ENCODE data around the gene GALNT9.

GALNT9 gene

DNA sequence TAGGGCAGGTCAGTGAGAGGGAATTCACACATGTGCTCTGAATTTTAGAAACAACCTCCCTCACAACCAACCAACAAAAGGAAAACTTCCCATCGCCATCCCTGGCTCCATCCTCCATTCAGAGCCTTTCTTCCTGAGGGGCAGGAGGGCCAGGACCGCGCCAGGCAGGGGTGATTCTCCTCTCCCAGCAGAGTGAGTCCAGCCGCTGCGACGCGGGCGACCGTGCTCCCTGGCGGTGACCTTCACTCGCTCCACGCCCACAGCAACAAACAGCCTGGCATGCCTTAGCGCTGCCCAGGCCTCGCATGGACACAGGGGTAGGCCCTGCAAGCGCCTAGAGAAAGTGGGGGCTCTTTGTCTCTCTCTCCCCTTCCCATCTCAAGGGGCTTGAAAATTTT, 3.7 kb downstream of the GALNT9 start:
- no peak for DNase-seq (ENCODE audit: low read depth in 2 of 2)

DNA sequence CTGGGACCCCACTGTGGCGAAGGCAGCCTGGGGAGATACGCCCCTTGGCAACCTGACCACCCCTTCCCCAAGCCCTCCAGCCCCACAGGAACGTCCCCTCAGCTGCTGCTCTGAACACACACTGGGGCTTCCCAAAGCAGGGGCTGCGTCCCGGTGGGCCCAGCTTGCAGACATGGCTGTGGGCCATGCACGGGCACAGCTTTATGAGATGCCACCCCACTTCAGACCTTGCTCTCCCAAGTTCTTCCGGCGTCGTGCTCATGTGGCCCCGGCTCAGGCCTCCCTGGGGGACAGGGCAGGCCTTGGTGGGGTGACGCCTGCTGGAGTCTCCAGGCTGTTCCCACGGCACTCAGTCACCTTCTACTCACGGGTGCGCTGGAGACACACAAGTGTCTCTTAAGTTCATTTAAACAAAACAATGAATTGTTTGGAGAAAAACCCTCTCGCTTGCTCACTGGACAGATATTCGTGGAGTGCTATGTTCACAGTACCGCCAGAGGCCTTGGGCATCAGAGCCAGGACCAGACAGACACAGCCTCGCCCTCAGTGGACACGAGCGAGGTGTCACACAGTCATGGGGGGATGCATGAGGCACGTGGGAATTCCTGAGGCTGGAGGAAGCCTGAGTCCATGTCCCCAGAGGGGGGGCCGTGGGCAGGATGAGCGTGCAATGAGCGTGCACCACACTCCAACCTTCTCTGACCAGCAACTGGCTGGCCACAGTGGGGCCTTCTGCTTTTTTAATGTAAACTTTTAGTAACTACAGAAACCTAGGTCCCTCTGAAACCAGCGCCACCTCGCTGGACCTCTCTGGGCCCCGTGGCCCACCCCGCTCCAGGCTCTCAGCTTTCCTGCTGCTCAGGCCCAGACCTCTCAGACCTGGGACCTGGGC, 4.3 kb downstream of the GALNT9 start:
- DNase-seq (ENCODE audit: low read depth in 2 of 2): no peak

DNA sequence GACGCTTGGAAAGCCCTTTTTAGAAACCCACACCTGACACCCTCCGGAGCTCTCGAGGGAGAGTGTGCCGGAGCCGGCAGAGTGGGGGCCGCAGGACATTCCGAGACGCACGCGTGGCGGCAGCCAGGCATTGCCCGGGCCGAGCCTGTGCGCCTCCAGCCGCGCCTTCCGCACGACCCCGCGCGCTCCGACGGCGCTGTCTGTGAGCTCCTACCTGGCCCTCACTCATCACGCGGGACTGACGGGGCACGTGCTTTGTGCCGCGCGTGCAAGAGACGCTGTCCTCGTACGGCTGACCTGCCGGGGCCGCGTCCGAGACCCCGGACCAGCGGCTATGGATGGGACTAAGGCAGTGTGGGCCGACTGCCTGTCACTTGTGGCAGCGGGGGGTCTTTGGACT, 5.2 kb downstream of the GALNT9 start:
- DNase-seq (ENCODE audit: low read depth in 2 of 2): no peak

DNA sequence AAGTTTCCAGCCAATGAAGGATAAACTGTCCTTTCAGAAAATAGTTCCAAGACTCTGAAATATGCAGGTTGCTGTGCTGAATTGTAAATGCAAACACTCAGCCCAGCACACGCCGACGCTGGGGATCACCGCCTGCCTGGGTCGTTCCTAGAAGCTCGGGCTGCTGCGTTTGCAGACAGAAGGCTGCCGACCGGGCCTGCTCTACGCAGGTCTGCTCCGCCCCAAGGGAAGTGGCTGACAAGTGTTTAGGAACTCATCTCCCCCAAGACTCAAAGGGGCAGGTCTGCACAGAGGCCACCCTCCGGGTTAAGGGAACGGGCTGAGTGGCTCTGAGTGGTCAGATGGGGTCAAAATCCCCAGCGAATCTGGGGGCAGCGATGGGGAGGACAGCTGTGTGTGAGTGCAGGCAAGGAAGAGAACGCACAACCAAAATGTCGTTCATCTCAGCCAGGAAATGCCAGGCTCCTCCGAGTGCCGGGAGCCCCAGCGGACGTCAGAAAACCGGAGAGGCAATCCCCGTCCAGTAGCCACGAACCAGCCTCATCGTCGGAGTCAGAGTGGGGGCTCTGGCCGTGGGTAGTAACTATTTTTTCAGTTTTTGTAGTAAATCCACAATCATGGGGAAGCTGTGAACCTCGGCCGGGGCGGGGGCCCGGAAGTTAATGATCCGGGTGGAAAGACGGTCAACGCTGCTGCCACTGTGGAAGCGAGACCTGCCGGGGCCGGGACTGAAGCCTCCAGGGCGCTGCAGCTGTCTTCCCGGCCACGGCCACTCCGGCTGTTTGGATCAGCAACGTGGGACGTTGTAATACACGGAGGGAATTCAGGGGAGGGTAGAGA, 6.0 kb downstream of the GALNT9 start:
- DNase-seq (ENCODE audit: low read depth in 2 of 2): no peak

DNA sequence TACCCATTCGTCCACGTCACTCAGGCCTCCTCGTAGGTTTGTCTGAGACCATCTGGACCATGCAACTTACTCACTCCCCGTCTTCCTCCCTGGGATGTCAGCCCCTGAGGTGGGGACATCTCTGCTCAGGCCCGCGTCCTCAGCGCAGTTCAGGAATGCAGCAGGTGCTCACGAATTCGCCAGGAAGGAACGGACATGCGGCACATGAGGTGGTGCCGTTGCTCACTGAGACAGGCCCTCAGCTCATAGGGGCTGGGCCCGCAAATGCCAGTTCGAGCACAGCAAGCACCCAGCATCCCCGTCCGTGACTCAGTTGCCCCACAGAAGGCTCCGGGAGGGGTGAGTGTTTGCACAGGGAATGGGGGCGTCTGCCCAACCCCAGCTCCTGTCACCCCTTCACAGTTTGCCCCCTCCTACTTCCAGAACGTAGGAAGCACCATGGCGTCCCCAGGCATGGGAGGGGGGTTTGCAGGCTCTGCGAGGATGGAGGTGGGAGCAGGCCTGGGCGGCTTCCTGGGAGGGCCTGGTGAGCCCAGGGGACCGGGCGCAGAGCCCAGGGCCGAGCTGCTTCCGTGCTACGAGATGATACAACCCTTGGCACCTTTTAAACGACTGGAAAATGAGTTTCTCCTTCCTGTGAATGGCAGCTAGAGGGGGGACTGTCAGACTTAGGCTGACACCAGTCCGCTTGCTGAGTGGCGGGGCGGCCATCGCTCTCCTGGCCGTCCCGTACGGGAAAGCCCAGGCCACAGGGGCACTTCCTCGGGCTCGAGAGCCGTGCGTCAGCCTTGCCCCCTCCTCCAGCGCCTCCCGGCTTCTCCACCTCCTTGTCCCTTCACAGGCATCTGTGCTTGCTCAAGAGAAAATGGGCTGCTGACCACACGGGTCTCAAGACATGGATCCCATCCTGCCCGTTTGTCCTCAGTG, 6.9 kb downstream of the GALNT9 start:
- no peak for DNase-seq (ENCODE audit: low read depth in 2 of 2)

GRCh38 chr12:132321321-132322118, 7.9 kb downstream of the GALNT9 start:
- no peak for DNase-seq (ENCODE audit: low read depth in 2 of 2)

DNA sequence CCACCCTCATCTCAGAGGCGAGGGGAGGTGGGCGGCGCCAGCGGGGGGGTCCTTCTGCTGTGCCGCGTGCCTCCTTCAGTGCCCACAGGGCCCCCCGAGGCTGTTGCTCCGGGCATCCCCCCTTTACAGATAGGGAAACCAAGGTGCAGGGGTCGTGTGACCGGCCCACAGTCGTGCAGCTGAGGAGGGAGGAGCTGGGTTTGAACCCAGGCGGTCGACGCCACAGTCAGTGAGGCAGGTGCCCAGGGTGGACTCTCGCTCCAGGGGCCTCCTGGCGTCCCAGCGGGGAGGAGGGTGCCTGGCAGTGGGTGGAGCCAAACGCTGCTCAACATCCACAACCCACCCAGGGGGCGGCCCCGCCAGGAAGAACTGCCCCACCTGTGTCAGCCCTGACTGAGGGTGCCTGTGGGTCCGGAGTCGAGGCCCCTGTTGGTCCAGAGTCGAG, 8.6 kb downstream of the GALNT9 start:
- no peak for DNase-seq (ENCODE audit: low read depth in 2 of 2)

DNA sequence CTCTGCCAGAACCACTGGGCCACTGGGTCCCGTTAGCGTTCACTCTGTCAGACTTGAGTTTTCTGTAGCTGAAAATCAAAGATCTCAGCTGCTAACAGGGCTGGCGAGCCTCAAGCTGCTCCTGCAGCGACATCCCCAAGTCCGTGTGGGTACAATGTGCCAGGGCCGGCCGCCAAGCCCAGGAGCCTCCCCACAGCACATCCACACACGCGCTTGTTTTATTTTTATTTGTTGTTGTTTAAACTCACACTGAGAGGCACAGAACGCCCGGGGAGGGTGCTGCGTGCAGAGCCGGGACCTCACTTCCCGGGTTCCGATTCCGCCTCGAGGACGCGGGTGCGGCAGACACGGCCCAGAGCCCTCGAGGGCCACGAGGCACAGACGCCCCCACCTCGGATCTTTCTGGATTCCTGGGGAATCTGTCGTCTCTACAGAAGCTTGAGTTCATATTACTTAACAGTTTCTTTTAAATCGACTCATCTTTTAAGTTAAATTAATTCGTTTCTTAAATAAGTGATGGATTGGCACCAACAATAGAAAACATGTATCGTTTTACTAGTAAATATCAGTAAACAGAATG, 9.3 kb downstream of the GALNT9 start:
- DNase-seq (ENCODE audit: low read depth in 2 of 2): no peak

- DNase-seq (ENCODE audit: low read depth in 2 of 2): no peak
Measured at GRCh38 chr12:132319359-132319950, 9.9 kb downstream of the GALNT9 start.

GRCh38 chr12:132318618-132319033, 10.8 kb downstream of the GALNT9 start:
- no peak for DNase-seq (ENCODE audit: low read depth in 2 of 2)

DNA sequence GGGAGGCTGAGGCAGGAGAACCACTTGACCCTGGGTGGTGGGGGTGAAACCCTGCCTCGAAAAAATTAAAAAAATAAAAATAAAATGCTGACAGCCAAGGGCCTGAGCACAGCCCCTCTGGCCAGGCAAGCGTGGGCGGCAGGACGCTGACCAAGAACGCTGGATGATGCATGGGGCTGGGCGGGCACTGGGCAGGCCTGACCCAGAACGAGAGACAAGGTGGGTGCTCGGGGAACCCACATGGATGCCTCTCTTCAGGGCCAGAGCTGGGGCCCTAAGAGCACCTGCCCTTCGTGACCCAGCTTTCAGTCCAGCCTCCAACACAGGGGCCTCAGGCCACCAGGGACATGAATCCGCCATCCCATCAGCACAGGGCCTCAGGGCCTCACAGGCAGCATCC, 11.3 kb downstream of the GALNT9 start:
- DNase-seq (ENCODE audit: low read depth in 2 of 2): no peak

GRCh38 chr12:132317233-132317938, 12.0 kb downstream of the GALNT9 start:
- DNase-seq (ENCODE audit: low read depth in 2 of 2): no peak

DNA sequence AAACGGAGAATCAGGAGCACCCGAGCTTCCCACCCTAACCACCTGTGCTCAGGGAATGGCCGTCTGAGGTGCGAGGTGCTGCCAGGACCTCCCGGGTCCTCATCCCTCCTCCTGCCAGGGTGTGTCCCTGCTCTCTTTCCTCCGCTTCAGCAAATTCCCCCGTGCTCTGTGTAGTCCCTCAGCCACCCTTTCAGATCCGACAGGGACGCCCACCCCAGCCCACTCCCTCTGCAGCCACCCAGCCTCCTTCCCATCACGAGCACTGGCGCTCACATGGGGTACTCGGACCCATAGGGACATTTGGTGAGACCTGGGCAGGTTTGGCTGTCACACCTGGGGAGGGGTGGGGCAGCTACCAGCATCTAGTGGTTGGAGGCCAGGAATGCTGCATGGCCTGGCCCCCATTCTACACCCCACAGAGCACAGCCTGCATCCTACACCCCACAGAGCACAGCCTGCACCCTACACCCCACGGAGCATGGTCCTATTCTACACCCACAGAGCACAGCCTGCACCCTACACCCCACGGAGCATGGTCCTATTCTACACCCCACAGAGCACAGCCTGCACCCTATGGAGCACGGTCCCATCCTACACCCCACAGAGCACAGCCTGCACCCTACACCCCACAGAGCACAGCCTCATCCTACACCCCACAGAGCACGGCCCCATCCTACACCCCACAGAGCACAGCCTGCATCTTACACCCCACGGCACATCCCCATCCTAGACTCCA, 12.7 kb downstream of the GALNT9 start:
- DNase-seq (ENCODE audit: low read depth in 2 of 2): no peak

DNA sequence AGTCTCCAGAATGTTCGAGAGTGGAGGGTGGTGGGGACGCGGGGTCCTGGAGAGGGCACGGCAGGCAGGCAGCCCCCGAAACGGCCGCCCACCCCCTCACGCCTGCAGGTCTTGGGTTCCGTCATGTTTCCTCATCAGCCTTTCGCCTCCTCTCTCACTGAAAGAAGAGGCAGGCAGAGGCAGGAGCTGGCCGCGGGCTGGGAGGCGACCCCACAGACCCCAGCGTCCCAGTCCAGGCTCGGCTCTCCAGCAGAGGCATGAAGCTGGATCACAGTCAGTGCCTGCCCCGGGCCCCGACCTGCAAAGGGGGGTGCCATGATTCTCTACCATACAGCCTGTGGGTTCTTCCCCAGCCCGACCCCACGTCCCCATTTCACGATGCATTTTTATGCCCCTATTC, 13.4 kb downstream of the GALNT9 start:
- no peak for DNase-seq (ENCODE audit: low read depth in 2 of 2)

DNA sequence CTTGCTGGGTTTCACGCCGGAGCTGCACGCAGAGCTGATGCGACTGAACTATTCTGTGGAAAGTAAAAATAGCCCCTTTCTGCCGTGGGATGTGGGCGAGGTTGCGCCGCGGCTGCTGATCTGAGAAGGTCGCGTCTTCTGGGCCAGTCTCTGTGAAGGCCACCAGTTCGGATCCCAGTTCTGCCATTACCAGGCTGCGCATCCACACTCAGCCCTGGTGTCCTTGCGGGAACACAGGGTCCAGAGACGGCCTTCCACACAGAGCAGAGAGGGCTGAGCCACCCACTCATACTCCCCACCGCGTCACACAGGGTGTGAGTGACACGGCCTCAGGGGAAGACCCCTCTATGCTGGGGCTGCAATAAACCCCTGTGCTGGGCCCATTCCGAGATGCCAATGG, 13.9 kb downstream of the GALNT9 start:
- no peak for DNase-seq (ENCODE audit: low read depth in 2 of 2)

DNA sequence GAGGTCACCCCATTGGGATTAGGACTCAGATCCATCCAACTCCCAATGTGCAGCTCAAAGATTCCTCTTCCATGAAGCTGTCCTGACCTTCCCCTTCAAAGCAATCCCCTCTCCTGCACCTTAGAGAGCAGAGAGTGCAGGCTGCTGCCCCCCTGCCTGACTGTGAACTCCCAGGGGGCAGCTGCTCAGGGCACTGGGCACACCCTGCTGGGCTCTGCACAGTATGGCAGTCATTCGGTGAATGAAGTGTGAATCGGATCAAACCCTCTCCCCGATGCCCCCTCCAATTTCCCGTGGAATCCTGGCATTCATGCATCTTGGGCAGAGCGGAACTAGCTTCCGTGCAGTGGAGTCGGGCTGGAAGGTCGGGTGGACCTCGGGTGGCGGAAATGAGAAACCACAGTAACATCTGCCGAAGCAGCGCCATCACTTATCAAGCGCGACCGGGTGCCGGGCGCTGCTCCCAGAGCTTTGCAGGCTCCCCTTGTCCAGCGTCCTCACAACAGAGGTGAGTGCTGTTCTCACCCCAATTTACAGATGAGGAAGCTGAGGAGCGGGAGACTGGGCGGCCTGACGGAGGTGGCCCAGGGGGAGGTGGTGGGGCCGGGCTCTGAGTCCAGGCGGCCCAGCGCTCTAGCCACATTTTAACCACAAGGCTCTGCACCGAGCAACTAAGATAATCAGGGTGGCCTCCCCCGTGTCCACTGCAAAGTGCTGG, 14.7 kb downstream of the GALNT9 start:
- DNase-seq (ENCODE audit: low read depth in 2 of 2): no peak

DNA sequence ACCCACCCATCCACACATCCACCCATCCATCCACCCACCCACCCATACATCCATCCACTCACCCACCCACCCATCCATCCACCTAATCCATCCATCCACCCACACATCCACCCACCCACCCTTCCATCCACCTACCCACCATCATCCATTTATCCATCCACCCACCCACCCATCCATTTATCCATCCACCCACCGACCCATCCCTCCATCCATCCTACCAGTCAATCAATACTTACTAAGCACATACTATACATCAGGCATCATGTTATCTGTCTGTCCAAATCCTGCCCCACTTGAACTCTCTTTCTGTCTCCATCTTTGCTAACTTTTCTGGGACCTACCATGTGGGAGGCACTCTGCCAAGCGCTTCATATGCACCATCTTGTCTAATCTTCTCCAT, 15.4 kb downstream of the GALNT9 start:
- no peak for DNase-seq (ENCODE audit: low read depth in 2 of 2)

GRCh38 chr12:132313182-132313581, 16.2 kb downstream of the GALNT9 start:
- DNase-seq (ENCODE audit: low read depth in 2 of 2): no peak
